HG03520 (cell line): ENCODE measurements around the gene GMDS.

ENCODE experiments used
- ATAC-seq: cut with Tn5 transposase; IDR thresholded peaks from one replicate; pipeline ENCODE4 v1.9.1; 2021; ENCODE audit warnings: mild to moderate bottlenecking, moderate library complexity; ENCODE audit not compliant: unreplicated experiment

GMDS gene

DNA sequence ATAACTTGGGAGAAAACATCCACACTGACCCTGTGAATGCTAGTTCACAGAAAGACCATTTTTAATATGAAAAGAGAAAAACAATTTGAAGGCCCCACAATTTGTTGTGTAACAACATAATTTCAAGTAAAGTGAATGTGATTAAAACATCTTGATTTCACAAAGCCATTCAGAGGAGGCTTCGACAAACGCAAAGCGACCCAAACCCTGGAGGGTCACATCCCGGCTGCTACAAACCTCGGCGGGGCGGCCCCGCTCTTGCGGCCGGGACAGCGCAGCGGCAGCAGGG lies 621.7 kb downstream of the GMDS start:
- ATAC-seq = no peak

DNA sequence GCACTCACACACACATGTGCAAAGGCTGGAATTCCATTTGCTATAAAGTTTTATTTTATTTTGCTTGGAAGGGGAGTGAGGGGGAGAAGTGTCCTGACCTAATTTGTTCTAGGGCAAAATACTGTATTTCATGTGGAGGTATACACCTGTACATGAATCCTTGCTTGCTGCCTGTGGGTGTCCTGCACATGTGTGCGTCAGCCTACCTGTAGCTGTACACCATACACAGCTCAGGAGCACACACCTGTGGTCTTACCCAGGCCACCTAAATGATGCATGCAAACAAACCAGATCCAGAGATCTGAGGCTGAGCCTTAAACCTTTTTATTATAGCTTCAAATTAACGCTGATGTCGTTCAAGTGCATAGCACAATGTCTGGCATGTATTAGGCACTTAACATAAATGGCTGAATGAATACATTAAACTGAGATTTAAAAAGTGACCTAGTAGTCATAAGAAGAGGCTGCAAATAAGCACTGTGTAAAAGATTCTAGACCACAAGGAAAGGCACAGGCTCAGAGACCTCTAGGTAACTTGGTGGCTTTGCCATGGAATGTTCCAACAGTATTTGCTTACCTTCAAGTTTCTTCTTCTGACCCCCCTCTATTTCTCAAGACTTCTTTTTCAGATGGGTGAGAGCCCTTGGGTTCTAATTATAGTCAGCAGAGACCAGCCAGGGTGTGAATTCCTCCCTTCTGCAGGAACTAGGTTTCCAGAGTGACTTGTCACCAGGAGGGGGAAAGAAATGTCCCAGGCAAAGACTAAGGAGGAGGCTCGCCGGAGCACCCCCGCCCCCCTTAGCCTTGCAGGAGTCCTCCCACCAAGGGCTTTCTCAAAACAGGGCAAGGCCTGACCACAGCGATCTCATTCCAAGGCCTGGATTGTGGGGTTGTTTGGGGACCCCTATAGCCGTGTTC lies 622.3 kb downstream of the GMDS start:
- ATAC-seq = no peak

DNA sequence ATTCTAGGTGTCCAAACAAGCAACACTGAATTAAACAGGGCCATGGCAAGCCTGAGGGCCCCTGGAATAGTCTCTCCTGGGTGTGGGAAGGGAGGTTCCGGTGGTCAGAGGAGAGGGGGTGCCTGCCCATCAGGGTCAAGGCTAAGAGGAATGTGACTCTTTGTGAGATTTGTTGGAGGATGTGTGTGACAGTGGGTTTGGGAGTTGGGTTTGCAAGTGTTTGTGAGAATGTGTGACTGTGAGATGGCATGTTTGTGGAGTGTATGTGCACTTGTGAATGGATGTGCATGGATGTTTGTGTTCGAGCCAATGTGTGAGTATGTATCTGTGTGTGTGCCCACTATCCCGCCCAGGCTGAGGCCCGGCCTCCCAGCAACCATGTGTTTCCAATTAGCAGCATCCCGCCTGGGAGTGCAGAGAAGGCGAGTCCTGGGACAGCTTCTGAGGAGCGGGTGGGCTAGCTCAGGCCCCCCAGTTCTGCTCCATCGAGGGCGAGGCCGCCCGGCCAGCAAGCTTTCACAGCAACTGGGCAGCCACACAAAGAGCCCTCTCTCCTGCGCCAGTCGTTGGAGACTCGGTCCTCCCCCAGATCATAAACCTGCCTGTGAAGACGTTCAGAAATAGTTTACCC lies 623.1 kb downstream of the GMDS start:
- ATAC-seq = no peak

DNA sequence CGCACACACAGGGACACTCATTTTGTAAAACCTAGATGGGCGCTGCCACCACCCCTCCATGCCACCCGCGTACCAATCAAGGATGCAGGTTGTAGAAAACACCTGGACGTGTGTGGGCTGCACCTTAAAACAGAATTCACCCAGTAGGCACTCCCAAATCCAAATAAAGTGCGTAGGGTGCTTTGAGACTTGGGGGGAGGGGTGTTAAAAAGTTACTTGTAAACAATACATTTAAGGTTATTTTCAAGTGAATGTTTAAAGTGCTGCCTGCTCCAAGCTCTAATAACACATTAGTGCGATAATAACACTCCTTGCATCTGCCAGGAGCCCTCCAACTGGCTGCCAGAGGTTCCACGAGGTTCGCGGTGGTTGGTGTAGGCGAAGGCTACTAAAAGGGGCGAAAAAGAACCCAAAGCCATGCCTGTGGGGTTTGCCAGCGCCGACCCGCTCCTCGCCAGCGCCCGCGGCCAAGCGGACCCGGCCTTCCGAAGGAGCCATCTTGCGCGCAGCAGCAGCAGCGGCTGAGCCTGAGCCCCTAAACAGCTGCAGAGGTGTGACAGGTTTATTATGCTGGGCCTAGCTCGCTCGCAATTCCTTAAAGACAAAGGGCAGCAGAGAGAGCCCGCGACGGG lies 624.2 kb downstream of the GMDS start:
- ATAC-seq = no peak

DNA sequence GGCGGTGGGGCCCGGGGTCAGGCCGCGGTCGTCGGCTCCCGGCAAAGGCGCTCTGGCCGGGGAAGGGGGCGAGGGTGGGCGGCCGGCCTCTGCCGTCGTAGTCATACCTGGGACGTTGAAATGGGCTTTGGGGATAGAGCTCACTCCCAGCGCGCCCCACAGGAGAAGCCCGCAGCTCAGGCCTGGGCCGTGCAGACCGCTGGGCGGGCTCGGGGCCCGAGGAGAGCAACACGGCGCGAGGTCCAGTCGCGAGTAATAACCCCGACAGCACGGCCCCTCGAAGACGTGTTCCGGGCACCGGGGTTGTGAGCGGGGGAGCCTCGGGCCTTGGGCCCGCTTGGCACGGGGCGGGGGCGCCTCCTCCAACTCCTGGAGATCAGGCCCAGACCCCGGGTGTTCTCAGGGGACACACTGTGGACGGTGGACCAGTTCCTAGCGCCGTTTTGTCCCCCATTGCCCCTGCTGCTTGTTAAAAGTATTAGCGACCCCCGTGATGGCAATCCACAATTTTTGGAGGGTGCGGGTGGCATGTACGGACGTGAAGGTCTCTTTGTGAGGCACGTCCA lies 624.8 kb downstream of the GMDS start:
- no peak for ATAC-seq

DNA sequence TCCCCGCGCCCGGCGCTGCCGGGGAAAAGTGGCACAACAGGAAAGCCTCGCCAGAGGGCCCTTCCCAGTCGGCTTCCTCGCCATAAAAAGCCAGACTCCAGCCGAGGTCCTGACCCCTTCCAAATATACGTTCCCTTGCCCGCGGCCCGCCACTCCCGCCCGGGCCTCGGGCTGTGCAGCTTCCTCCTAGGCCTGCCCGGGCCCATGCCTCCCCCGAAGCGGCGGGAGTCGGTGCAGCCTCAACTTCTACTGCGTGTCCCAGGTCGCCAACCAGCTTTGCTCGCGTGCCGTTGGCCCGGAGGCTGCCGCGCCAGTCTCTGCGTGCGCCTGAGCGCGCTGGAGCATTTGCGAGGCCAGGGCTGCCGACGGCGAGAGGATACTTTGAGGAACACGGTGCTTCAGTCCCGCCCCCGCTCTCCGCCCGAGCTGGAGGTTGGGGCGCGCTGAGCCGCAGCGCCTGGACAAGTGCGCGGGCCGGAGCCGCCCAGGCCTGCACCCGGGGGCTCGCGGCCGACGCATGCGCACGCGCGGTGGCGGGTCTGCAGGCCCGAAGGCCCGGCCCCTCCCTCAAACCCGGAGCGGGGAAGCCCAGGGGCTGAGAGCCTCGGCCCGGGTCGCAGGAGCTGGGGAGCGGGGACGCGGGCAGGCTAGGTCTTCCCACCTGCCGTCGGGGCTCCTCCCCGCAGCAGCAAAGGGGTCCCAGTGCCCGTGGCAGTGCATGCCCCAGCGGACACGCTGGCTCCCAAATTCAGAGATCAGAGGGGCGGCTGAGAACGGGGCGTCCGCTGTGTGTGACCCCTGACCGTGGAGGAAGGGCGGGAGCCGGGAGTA lies 625.5 kb downstream of the GMDS start:
- ATAC-seq = no peak

DNA sequence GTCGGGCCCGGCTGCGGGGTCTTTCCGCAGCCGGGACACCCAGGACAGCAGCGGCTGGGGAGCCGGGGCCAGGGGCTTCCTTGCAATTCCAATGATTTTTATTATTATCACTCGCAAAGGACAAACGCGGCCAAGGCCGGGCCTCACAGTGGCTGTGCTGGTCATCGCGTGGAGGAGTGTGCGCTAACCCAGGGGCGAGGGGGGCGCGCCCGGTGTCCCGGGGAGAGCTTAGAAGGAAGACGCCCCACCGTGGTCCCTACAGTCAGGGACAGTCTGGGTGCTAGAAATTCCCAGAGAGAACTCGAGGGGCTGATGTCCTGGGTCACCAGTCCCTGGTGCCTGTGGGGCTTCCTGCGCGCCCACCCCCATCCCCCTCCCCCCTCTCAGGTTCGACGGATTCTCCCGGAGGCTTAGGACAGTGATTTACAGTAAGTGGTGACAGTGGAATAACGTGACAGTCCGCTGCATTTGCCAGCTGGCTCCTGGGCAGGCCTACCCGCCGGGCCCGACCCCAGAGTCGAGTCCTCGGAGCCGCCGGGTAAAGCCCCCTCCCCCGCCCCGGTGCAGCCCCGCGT lies 626.2 kb downstream of the GMDS start:
- ATAC-seq = no peak

DNA sequence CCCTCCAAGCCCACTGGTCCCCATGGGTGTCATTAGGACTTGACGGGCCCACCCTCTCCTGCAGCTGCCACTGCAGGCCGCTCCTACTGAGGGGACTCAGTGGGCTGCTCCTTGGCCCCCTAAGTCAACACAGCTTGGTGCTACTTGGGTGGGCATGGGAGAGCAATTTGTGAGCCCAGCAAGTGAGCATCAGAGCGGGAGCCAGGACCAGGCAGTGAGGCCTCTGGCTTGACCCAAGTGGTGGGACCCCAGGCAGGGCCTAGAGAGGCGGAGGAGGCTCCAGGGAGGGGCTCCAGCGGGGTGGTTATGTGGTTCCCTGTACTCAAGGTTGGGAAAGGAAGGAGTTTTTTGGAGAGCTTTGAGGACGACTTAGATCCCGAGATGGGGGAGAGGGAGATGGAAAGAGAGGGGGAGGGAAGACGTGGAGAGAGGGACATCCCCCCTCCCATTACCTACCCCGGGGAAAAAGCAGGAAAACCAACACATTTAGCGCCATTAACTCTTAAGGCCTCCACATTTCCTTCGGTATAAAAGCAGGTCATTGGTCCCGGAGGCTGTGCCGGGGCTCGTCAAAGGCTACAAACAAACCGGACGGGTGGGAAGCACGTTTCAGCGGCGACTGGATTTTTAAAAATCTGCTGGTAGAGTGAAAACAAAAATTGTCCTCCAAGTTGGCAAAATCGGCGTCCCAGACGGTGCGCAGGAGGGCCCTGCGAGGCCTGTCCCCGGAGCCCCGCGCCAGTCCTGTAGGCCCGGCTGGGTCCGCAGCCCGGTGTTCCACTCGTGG lies 626.9 kb downstream of the GMDS start:
- ATAC-seq = no peak

DNA sequence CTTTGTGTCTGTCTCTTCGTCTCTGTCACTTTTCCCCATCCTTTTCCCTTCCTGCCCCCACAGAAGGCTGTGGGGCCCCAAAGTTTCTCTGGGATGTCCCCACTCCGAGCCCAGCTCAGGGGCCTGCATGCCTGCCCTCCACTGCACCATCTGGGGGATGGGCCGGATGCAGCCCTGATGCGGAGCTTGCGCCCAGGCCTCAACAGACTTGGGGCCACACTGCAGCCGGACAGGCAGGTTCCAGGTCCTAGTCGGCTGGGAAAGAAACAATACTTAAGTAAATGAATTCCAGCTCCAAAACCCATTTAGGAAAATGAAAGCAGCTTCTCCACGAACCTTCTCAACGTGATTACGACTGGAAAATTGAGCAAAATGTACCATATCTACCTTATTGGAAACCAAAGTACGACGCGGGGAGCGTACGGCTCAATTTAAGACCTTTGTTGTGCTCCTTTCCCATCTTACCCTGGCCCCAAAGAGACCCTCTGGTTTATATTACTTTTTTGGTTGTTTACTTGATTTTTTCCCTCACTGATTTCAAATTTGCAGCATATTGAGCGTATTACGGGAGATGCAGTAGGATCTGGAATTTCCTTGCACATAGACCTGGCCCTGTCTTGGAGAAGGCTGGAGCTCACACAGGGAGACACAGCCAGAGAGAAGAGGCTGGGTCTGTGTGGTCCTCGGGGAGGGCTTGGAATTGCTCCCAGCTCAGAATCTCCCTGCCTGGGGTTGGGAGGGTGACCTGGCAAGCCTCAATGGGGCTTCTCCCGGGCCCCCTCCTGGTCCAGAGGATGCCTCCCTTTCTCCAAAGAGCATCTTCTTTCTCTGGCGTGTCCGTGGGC lies 627.7 kb downstream of the GMDS start:
- no peak for ATAC-seq

DNA sequence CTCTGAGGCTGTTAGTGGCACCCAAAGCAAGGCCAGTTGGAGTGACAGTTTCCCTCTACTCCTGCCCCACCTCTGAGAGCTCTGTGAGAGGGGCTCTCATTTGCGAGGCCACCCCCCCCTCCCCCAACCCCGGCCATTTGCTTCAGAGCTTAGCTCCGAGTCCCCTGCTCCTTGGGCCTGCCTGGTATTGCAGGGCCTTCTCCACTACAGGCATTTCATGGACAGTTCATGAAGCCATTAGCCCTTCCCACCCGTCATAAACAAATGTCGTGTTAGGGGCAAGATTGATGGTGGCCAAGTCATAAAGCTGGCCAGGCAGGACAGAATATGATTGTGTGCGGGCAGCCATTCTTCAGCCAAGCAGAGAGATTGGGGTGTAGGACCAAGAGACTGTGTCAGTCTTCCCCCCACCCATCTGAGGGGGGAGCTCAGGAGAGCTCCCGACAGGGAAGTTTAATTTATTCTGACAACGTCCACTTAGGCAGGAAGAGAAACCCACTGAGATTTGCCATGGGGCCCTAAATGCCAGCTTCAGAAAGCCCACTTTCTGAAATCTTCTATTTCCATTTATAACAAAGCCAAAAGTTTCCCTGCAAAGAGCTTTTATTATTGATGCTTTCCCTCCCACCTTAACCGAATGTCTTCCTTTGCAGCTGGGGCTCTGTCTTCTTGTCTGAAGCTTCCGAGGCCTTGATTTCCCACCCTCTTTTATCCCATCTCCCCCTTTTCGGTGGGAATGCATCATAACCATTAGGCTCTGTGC lies 628.5 kb downstream of the GMDS start:
- no peak for ATAC-seq

DNA sequence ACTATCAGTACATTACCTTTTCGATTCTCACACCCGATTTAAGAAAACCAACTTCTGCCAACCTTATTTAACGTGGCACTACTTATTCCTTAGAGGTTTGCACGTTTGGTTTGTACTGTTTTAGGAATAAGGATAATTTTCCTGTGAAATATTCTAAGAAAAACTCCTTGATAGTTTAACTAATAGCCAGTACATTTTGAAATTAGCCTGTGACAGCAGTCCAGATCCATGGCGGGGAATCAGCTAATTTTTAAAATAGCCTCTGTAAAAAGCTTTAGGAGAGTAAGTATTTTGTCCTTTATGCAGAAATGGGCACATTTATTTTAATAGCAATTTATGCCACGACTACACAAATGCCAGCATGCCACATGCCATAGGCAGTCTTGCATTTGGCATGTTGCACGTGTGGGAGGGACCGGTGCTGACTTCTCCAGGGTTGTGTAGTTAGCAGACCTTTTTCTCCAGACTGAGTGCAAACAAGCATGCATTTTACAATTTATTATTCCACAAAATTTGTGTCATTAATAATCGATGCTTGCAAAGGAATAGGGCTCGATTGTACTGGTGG lies 629.5 kb downstream of the GMDS start:
- ATAC-seq = no peak

DNA sequence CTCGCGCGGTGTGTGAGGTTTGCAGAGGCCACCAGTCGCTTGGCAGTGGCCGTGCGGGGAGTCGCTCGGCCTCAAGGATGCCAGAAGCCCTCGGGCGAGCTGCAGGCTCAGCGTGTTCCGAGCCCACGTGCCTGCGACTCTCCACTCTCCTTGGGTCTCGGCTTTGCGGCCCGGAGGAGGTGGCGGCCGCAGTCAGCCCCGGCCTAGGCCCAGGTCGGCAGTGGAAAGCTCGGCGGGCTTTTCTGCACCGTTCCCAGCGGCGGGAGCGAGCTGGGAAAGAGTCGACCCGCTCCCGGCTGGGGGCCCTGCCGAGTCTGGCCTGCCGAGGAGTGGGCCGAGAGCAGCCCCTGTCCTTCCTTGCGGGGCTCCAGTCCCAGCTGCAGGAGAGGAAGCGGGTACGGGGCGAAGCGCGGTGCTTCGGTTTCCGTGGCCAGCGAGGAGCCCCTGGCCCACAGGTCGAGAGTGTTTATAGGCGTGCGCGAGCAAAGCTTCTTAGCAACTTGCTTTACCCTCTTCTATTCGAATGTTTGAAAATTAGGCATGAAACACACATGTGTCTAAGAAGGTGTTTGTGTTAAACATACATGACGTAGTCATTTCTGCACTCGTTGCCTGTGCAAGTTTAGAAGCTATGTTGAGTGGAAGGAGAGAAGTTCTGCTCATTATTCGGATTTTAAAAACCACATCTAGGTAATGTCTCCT lies 630.1 kb downstream of the GMDS start:
- ATAC-seq = no peak

DNA sequence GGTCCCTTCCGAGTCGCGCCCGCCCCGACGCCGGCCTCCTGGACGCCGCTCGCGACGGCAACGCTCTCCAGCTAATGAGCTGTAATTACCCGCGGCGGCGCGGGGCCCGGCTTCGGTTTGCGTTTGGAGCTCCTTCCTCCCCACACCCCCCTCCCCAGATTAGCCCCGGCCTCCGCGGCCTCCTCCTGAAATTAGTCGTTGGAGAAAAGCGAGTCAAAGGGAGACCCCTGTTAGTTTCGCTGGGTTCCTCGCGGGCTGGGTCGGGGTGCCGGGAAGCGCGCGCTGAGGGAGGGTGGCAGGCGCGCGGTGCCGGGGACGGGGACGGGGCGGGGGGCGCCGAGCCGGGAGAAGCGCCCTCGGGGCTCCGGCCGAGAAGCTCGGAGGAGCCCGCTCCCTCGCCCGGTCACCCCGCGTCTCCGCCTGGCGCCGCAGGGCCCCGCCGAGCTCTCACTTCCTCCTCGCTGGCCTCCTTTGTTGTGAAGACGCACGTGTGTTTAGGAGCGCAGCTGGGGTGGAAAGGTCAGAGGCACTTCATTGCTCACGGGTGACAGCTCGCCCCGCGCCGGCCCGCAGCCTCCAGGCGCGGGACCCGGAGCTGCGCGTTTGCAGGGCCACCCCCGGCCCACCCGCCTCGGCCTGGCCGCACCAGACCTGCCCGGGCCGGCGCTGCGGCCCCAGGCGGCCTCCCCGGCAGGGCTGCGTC lies 630.8 kb downstream of the GMDS start:
- ATAC-seq = no peak

DNA sequence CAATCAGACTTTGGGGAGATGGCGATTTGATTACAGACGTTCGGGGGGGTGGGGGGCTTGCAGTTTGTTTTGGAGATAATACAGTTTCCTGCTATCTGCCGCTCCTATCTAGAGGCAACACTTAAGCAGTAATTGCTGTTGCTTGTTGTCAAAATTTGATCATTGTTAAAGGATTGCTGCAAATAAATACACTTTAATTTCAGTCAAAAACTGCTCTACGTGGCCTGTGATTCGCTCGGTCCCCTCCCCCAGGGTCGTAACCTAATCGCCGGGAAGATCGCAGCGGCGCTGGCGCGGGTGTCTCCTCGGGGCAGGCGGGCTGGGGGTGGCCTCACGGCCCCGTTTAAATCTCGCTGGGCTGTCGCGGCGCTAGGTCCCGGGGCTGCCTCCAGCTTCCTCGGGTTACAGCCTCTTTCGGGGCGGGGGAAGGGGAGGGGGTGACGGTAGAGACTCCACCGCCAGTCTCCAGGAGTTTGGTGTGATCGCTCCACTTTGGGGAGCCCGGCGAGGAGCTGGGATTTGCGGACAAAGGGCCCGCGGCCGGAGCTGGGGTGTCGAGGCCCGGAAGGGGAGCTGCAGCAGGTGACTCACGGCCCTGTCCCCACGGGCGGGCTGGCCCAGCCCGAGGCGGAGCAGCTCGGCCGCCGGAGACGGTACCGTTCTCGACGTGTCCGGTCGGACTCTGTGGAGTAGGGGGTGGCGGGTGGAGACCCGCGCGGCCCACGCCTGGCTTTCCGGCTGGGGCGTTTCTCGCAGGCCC lies 631.5 kb downstream of the GMDS start:
- no peak for ATAC-seq

DNA sequence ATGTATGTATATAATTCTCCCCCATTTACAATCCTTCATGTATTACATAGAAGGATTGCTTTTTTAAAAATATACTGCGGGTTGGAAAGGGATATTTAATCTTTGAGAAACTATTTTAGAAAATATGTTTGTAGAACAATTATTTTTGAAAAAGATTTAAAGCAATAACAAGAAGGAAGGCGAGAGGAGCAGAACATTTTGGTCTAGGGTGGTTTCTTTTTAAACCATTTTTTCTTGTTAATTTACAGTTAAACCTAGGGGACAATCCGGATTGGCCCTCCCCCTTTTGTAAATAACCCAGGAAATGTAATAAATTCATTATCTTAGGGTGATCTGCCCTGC lies 632.1 kb downstream of the GMDS start:
- no peak for ATAC-seq

DNA sequence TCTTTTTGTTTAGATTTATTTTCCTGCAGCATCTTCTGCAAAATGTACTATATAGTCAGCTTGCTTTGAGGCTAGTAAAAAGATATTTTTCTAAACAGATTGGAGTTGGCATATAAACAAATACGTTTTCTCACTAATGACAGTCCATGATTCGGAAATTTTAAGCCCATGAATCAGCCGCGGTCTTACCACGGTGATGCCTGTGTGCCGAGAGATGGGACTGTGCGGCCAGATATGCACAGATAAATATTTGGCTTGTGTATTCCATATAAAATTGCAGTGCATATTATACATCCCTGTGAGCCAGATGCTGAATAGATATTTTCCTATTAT lies 632.5 kb downstream of the GMDS start:
- no peak for ATAC-seq
